ENCODE data around the gene IFI44L. TPM values are rescaled to one million over a fixed set of nuclear protein-coding genes. Genes with fewer than 3 reads are reported as not detected.

IFI44L gene
- total RNA-seq, 1 donor from 2014 or later = 0.05 TPM

DNA sequence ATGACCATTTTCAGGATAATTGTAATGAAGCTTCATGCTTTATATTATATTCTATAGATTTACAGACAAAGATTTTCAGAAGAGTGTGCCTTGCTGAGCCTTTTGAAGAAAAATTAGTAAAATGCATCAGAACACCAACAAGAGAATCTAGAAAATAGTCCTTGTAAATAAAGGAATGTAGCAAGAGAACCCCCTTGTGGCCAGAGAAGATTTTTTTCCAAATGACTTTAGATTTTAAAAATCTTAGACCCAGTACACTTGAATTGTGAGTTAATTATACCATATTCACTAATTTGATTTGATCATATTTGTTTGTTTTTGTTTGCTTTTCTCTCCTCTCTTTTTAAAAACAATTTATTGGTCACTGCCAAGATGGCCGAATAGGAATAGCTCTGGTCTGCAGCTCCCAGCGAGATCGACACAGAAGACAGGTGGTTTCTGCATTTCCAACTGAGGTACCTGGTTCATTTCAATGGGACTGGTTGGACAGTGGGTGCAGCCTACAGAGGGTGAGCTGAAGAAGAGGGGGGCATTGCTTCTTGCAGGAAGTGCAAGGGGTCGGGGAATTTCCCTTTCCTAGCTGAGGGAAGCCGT is 12.8 kb upstream of the IFI44L start:
- no peak for DNase-seq (ENCODE audit: low read depth, low spot score)
- peaks cover 11% of the 10 kb centered on the region for H3K27me3 Mint-ChIP-seq (ENCODE audit: low read depth)
- TF ChIP-seq, protein P1, sequence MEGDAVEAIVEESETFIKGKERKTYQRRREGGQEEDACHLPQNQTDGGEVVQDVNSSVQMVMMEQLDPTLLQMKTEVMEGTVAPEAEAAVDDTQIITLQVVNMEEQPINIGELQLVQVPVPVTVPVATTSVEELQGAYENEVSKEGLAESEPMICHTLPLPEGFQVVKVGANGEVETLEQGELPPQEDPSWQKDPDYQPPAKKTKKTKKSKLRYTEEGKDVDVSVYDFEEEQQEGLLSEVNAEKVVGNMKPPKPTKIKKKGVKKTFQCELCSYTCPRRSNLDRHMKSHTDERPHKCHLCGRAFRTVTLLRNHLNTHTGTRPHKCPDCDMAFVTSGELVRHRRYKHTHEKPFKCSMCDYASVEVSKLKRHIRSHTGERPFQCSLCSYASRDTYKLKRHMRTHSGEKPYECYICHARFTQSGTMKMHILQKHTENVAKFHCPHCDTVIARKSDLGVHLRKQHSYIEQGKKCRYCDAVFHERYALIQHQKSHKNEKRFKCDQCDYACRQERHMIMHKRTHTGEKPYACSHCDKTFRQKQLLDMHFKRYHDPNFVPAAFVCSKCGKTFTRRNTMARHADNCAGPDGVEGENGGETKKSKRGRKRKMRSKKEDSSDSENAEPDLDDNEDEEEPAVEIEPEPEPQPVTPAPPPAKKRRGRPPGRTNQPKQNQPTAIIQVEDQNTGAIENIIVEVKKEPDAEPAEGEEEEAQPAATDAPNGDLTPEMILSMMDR (conservative IDR thresholded peaks at IDR 0.05) = peak; percentile 79
- no peaks in the 10 kb centered on the region for H3K4me1 Mint-ChIP-seq
- H3K27ac Mint-ChIP-seq (ENCODE audit: unreplicated experiment) = no peak overlapping the region
- no peak overlapping the region for H3K4me3 Mint-ChIP-seq
- H3K9me3 Mint-ChIP-seq = no peaks in the 10 kb centered on the region
- no peaks in the 10 kb centered on the region for H3K36me3 Mint-ChIP-seq (ENCODE audit: low read depth)

DNA sequence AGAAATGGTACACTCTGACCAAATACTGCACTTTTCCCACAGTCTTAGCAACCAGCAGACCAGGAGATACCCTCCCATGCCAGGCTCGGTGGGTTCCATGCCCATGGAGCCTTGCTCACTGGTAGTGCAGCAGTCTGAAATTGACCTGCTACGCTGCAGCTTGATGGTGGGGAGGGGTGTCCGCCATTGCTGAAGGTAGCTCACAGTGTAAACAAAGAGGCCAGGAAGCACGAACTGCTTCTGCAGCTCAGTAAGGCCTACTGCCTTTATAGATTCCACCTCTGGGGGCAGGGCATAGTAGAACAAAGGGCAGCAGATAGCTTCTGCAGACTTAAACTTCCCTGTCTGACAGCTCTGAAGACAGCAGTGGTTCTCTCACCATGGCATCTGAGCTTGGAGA is 12.3 kb upstream of the IFI44L start:
- Mint-ChIP-seq H3K4me1 (no peaks in the 10 kb centered on the region), H3K4me3 (no peak overlapping the region), H3K27ac (ENCODE audit: unreplicated experiment) (no peak overlapping the region), H3K27me3 (ENCODE audit: low read depth) (peaks cover 11% of the 10 kb centered on the region), H3K36me3 (ENCODE audit: low read depth) (no peaks in the 10 kb centered on the region), H3K9me3 (no peaks in the 10 kb centered on the region)
- no peak for DNase-seq (ENCODE audit: low read depth, low spot score)
- TF ChIP-seq, protein P1 (conservative IDR thresholded peaks at IDR 0.05) = no peak

DNA sequence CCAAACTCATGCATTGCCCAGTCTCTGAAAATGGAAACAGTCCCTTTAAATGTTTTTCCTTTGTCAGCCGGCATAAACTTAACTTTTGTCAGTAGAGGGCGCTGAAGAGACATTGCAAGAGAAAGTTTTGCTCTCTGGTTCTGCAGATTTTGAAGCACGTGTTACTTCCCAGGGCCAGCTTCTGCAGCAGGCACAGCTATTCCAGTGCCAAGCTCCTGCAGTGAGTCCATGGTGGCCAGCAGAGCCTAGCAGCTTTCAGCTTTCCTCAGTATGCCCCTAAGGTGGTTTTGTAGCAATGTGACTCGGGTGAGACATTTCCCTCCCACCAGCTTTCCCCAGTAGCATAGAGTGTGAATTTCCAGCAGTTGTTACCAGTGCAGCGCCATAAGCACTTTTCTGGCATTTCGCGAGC is 2.6 kb upstream of the IFI44L start:
- no peaks in the 10 kb centered on the region for H3K27me3 Mint-ChIP-seq (ENCODE audit: low read depth)
- peak; percentile 27 for DNase-seq (ENCODE audit: low read depth, low spot score)
- H3K9me3 Mint-ChIP-seq = no peaks in the 10 kb centered on the region
- H3K4me1 Mint-ChIP-seq = peaks cover 8% of the 10 kb centered on the region
- H3K4me3 Mint-ChIP-seq = no peak overlapping the region
- H3K36me3 Mint-ChIP-seq (ENCODE audit: low read depth) = no peaks in the 10 kb centered on the region
- H3K27ac Mint-ChIP-seq (ENCODE audit: unreplicated experiment) = no peak overlapping the region
- TF ChIP-seq, protein P1 (conservative IDR thresholded peaks at IDR 0.05) = peak; percentile 85

DNA sequence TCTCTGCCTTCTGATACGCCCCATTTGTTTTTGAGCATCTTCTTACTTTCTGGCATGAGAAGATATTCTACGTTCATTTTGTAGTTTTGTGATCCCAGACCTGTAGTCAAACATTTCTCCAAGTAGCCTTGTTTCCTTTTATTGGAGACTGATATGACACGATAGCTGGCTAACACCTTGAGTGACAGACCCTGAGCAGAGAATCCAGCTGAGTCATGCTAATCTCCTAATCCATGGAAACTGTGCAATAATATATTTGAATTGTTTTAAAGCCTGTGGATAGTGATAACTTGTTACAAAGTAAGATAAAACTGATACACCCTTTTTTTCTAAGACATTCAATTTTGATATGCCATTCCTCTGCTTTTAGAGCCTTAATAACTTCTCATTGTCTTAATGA is 1.2 kb upstream of the IFI44L start:
- peaks cover 8% of the 10 kb centered on the region for H3K4me1 Mint-ChIP-seq

DNA sequence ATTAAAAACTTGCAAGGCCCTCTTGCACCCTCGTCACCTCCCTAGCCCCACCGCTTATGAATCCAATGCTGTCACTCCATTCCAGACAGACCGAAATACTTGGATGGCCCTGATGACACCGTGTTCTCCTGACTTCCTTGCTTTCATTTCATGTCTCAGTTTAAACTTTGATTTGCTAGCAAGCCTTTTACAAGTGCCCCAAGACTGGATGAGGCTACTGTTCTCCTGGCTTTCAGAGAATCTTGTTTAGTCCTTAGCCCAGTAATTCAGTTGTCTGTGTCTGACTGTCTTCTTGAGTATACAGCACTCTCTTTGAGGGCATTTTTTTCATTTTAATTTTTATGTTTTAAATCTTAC is 824 bp upstream of the IFI44L start:
- Mint-ChIP-seq H3K36me3 (ENCODE audit: low read depth) (no peaks in the 10 kb centered on the region), H3K27me3 (ENCODE audit: low read depth) (no peaks in the 10 kb centered on the region), H3K4me3 (no peak overlapping the region), H3K4me1 (peaks cover 8% of the 10 kb centered on the region), H3K9me3 (no peaks in the 10 kb centered on the region), H3K27ac (ENCODE audit: unreplicated experiment) (no peak overlapping the region)
- TF ChIP-seq, protein P1 (conservative IDR thresholded peaks at IDR 0.05) = no peak
- DNase-seq (ENCODE audit: low read depth, low spot score) = no peak

More for the DNA sequence above, 1.2 kb upstream of the IFI44L start:
- Mint-ChIP-seq H3K27me3 (ENCODE audit: low read depth) (no peaks in the 10 kb centered on the region), H3K27ac (ENCODE audit: unreplicated experiment) (no peak overlapping the region), H3K36me3 (ENCODE audit: low read depth) (no peaks in the 10 kb centered on the region), H3K9me3 (no peaks in the 10 kb centered on the region), H3K4me3 (no peak overlapping the region)
- TF ChIP-seq, protein P1 (conservative IDR thresholded peaks at IDR 0.05) = no peak
- DNase-seq (ENCODE audit: low read depth, low spot score) = no peak

All from neural crest cell (in vitro differentiated cells).